GM18858 (cell line): ENCODE measurements around the gene RIPK4.
"Not testable (repeated sequence)": the region's sequence is repeated elsewhere in the genome, so short reads cannot be mapped to it uniquely, and the experiment has no call there.

Source experiments
- ATAC-seq: cut with Tn5 transposase; IDR thresholded peaks from one replicate; pipeline ENCODE4 v1.9.1; 2021; ENCODE audit not compliant: unreplicated experiment

The RIPK4 gene

GRCh38 chr21:41741253-41742072, 25.4 kb downstream of the RIPK4 start:
- ATAC-seq, result no peak

GRCh38 chr21:41740604-41741252, 26.1 kb downstream of the RIPK4 start:
- ATAC-seq, result no peak

GRCh38 chr21:41739936-41740335, 26.9 kb downstream of the RIPK4 start:
- no peak for ATAC-seq

GRCh38 chr21:41739011-41739410, 27.8 kb downstream of the RIPK4 start:
- no peak for ATAC-seq

- ATAC-seq, result no peak
These were observed 29.1 kb downstream of the RIPK4 start for GRCh38 chr21:41737651-41738324.

GRCh38 chr21:41736423-41736822, 30.4 kb downstream of the RIPK4 start:
- no peak for ATAC-seq

GRCh38 chr21:41733951-41734689, 32.7 kb downstream of the RIPK4 start:
- ATAC-seq, result no peak

GRCh38 chr21:41731081-41731480, 35.8 kb downstream of the RIPK4 start:
- no peak for ATAC-seq

- ATAC-seq, result no peak
These were observed 36.5 kb downstream of the RIPK4 start for GRCh38 chr21:41730367-41730765.

- no peak for ATAC-seq
These were observed 37.0 kb downstream of the RIPK4 start for GRCh38 chr21:41729701-41730366.

- no peak for ATAC-seq
These were observed 38.8 kb downstream of the RIPK4 start for GRCh38 chr21:41727784-41728763.

GRCh38 chr21:41726970-41727783, 39.7 kb downstream of the RIPK4 start:
- no peak for ATAC-seq

- no peak for ATAC-seq
These were observed 40.3 kb downstream of the RIPK4 start for GRCh38 chr21:41726630-41726969.

- ATAC-seq, result no peak
These were observed 40.7 kb downstream of the RIPK4 start for GRCh38 chr21:41726058-41726558.

- no peak for ATAC-seq
These were observed 41.3 kb downstream of the RIPK4 start for GRCh38 chr21:41725421-41726031.

- not testable (repeated sequence) for ATAC-seq
These were observed 43.0 kb downstream of the RIPK4 start for GRCh38 chr21:41723835-41724234.

GRCh38 chr21:41722052-41723018, 44.5 kb downstream of the RIPK4 start:
- ATAC-seq, result no peak
